GM23338 (cell line): ENCODE results near the gene TRAPPC4. TPM values are rescaled to one million over a fixed set of nuclear protein-coding genes. Genes with fewer than 3 reads are reported as not detected.
A peak's percentile ranks its signal among the peaks of the same experiment; 100 is the strongest.
"Not testable (repeated sequence)": the region's sequence is repeated elsewhere in the genome, so short reads cannot be mapped to it uniquely, and the experiment has no call there.

ENCODE experiments used
- ATAC-seq: fragments of 200-7000 bp; cut with Tn5 transposase; 3 replicates; pipeline ENCODE4 v1.9.1; 2020
- DNase-seq: peaks from one replicate; pipeline ENCODE4 v3.0.0-alpha.2; 2015; ENCODE audit warnings: low spot score
- H2AFZ ChIP-seq: fragments of 200-600 bp; sonication (generic); 2 replicates; pipeline ENCODE4 v1.8.0; 2016; ENCODE audit warnings: antibody characterized with exemption, mild to moderate bottlenecking, moderate library complexity
- H3F3A ChIP-seq: fragments of 200-600 bp; sonication (generic); replicated peaks from 2 replicates; pipeline ENCODE4 v1.8.0; 2017; ENCODE audit warnings: antibody characterized with exemption, mixed run types, low read depth
- H3K27ac ChIP-seq: fragments of 200-600 bp; sonication (generic); 2 replicates; pipeline ENCODE4 v1.6.1; 2016; ENCODE audit warnings: low read depth
- H3K27me3 ChIP-seq: fragments of 200-600 bp; sonication (generic); 2 replicates; pipeline ENCODE4 v1.8.0; 2016; ENCODE audit warnings: mild to moderate bottlenecking, mixed run types, moderate library complexity; ENCODE audit not compliant: insufficient read depth
- H3K36me3 ChIP-seq: fragments of 200-600 bp; sonication (generic); 2 replicates; pipeline ENCODE4 v1.8.0; 2016; ENCODE audit warnings: mild to moderate bottlenecking; ENCODE audit not compliant: insufficient read depth
- H3K4me1 ChIP-seq: fragments of 200-600 bp; sonication (generic); 2 replicates; pipeline ENCODE4 v1.8.0; 2016; ENCODE audit warnings: mild to moderate bottlenecking, moderate library complexity; ENCODE audit not compliant: insufficient read depth
- H3K4me2 ChIP-seq: fragments of 200-600 bp; sonication (generic); 2 replicates; pipeline ENCODE4 v1.7.1; 2017; ENCODE audit warnings: mixed run types
- H3K4me3 ChIP-seq: fragments of 200-600 bp; sonication (generic); 2 replicates; pipeline ENCODE4 v1.6.1; 2016; ENCODE audit warnings: mixed run types
- H3K79me2 ChIP-seq: fragments of 200-600 bp; sonication (generic); replicated peaks from 2 replicates; pipeline ENCODE4 v1.8.0; 2017; ENCODE audit warnings: mild to moderate bottlenecking; ENCODE audit not compliant: insufficient read depth
- H3K9me2 ChIP-seq: fragments of 200-600 bp; sonication (generic); 2 replicates; pipeline ENCODE4 v1.8.0; 2017; ENCODE audit not compliant: insufficient read depth
- H4K20me1 ChIP-seq: fragments of 200-600 bp; sonication (generic); replicated peaks from 2 replicates; pipeline ENCODE4 v1.8.0; 2017; ENCODE audit warnings: mild to moderate bottlenecking; ENCODE audit not compliant: insufficient read depth
- H3K27ac Mint-ChIP-seq: 2 replicates; pipeline ENCODE4 v1.8.0; 2020; ENCODE audit warnings: inconsistent platforms, mild to moderate bottlenecking, moderate library complexity, mixed read lengths
- H3K27me3 Mint-ChIP-seq: 3 replicates; pipeline ENCODE4 v1.8.0; 2022; ENCODE audit warnings: low read depth, mild to moderate bottlenecking, moderate library complexity, mixed read lengths, inconsistent platforms; ENCODE audit not compliant: insufficient read depth, poor library complexity
- H3K36me3 Mint-ChIP-seq: 3 replicates; pipeline ENCODE4 v1.8.0; 2021; ENCODE audit warnings: low read depth, mild to moderate bottlenecking, inconsistent platforms, moderate library complexity, mixed read lengths
- H3K4me1 Mint-ChIP-seq: 3 replicates; pipeline ENCODE4 v1.8.0; 2020; ENCODE audit warnings: mild to moderate bottlenecking, inconsistent platforms, mixed read lengths
- H3K4me3 Mint-ChIP-seq: 3 replicates; pipeline ENCODE4 v1.8.0; 2021; ENCODE audit warnings: moderate library complexity, mild to moderate bottlenecking, inconsistent platforms, mixed read lengths
- H3K9me3 Mint-ChIP-seq: 3 replicates; pipeline ENCODE4 v1.8.0; 2020; ENCODE audit warnings: moderate library complexity, mild to moderate bottlenecking, inconsistent platforms, mixed read lengths
- CREB1 ChIP-seq: fragments of 250-450 bp; sonication (Bioruptor Pico); IDR thresholded peaks from 2 replicates; pipeline ENCODE4 v1.5.0; 2020; ENCODE audit warnings: low read depth, mild to moderate bottlenecking, moderate library complexity
- EZH2 ChIP-seq: fragments of 200-600 bp; sonication (generic); IDR thresholded peaks from one replicate; pipeline ENCODE4 v1.8.0; 2017; ENCODE audit warnings: antibody characterized with exemption, mild to moderate bottlenecking, low read depth; ENCODE audit not compliant: unreplicated experiment
- JUNB ChIP-seq: IDR thresholded peaks from one replicate; pipeline ENCODE4 v1.6.1; 2016; ENCODE audit warnings: antibody characterized with exemption; ENCODE audit not compliant: unreplicated experiment
- NANOG ChIP-seq: IDR thresholded peaks from 2 replicates; pipeline ENCODE4 v1.6.1; 2016; ENCODE audit warnings: antibody characterized with exemption, borderline replicate concordance
- REST ChIP-seq: IDR thresholded peaks from one replicate; pipeline ENCODE4 v1.6.1; 2018; ENCODE audit warnings: antibody characterized with exemption; ENCODE audit not compliant: unreplicated experiment
- ZNF114 ChIP-seq: fragments of 250-450 bp; sonication (Bioruptor Pico); IDR thresholded peaks from 2 replicates; pipeline ENCODE4 v1.5.0; 2020; ENCODE audit warnings: mild to moderate bottlenecking, moderate library complexity
- polyA plus RNA-seq: library from polyadenylated mRNA; unstranded; fragments of >200 nt; fragmentation: Nextera tagmentation; extraction: Ambion mirVana; gene quantifications from 2 replicates; pipeline ENCODE4 v1.2.1, GENCODE V29; 2016
- total RNA-seq: library from RNA; depleted of rRNA; stranded (reverse); fragments of >200 nt; shearing (Covaris generic); gene quantifications from 2 replicates; pipeline ENCODE4 v1.2.3, GENCODE V29; 2014

The TRAPPC4 gene
- total and polyA plus RNA-seq, 2 experiments from 2014 or later, result 79.9 to 142 TPM

GRCh38 chr11:119018074-119018938 is at the start of gene TRAPPC4, which contains the start of gene RPS25 (continued):
- TF ChIP-seq REST, result no peak

DNA sequence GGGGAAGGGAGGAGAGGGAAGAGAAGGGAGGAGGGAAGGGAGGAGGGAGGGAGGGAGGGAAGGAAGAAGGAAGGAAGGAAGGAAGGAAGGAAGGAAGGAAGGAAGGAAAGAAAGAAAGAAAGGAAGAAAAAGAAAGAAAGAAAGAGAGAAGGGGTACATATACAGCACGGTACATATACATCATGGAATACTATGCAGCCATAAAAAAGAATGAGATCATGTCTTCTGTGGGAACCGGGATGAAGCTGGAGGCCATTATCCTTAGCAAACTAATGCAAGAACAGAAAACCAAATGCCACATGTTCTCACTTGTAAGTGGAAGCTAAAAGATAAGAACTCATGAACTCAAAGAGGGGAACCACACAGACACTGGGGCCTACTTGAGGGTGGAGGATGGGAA is 49.1 kb upstream of the TRAPPC4 start:
- H2AFZ ChIP-seq, H3K27ac Mint-ChIP-seq, H3K4me3 ChIP-seq, H3K4me1 ChIP-seq, ATAC-seq, H3K9me2 ChIP-seq, H3K4me2 ChIP-seq, H3K9me3 Mint-ChIP-seq, H3K36me3 ChIP-seq, H3K4me3 Mint-ChIP-seq, H3K79me2 ChIP-seq, H3K27me3 ChIP-seq, H4K20me1 ChIP-seq, DNase-seq, H3F3A ChIP-seq, H3K36me3 Mint-ChIP-seq, H3K27ac ChIP-seq, H3K4me1 Mint-ChIP-seq, H3K27me3 Mint-ChIP-seq: not testable (repeated sequence)

DNA sequence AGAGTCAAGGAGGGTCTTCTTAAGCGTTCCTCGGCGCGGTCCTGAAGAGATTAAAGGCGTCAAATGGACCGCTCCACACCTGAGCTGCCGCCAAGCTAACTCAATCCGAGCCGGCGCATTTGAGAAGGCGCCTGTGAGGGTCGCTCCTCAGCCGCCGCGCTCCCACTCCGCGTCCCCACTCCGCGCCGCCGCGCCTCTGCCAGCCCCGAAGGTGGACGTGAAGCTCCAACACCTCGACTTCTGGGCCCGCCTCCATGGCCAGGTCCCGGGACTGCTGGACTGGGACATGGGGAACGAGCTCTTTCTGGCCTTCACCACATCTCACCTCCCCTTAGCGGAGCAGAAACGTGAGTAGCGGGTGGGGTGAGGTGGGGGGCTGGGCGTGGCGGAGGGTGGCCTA is 46.9 kb upstream of the TRAPPC4 start, which contains the start of gene FOXR1:
Gene FOXR1 (plus strand): TSS at position 116 of the 400 bp plus-strand sequence. CDS start 171 bp downstream, at position 287.
- Histone ChIP-seq H3K4me1 (no peaks in the 10 kb centered on the region), H3K4me3 (0 out of 2 replicates have a peak within 1 kb of the TSS, but pooled peaks have one; percentile 13), H4K20me1 (no peaks in the 10 kb centered on the region), H3K9me2 (no peaks in the 10 kb centered on the region), H3K36me3 (no peaks in the 10 kb centered on the region), H3K27me3 (no peaks in the 10 kb centered on the region), H3K4me2 (no peak within 1 kb of the TSS), H3F3A (no peaks in the 10 kb centered on the region), H3K79me2 (no peaks in the 10 kb centered on the region), H2AFZ (peak within 1 kb of the TSS; percentile 90; the same call in 1 of the 2 replicates), H3K27ac (no peak within 1 kb of the TSS)
- DNase-seq (peak; percentile 51), ATAC-seq (peak; percentile 37)
- no peaks in the 10 kb centered on the region for H3K36me3 Mint-ChIP-seq
- H3K4me1 Mint-ChIP-seq, result no peaks in the 10 kb centered on the region; the same call in 2 of the 3 replicates
- H3K9me3 Mint-ChIP-seq, result no peaks in the 10 kb centered on the region
- H3K4me3 Mint-ChIP-seq, result no peak within 1 kb of the TSS
- TF ChIP-seq JUNB (no peak), REST (no peak), EZH2 (no peak), CREB1 (CRISPR knock-in tag) (no peak), ZNF114 (no peak), NANOG (no peak)
- no peaks in the 10 kb centered on the region for H3K27me3 Mint-ChIP-seq
- H3K27ac Mint-ChIP-seq, result no peak within 1 kb of the TSS
